ENCODE data around the gene CAMK1D.
A peak's percentile ranks its signal among the peaks of the same experiment; 100 is the strongest.

The CAMK1D gene

DNA sequence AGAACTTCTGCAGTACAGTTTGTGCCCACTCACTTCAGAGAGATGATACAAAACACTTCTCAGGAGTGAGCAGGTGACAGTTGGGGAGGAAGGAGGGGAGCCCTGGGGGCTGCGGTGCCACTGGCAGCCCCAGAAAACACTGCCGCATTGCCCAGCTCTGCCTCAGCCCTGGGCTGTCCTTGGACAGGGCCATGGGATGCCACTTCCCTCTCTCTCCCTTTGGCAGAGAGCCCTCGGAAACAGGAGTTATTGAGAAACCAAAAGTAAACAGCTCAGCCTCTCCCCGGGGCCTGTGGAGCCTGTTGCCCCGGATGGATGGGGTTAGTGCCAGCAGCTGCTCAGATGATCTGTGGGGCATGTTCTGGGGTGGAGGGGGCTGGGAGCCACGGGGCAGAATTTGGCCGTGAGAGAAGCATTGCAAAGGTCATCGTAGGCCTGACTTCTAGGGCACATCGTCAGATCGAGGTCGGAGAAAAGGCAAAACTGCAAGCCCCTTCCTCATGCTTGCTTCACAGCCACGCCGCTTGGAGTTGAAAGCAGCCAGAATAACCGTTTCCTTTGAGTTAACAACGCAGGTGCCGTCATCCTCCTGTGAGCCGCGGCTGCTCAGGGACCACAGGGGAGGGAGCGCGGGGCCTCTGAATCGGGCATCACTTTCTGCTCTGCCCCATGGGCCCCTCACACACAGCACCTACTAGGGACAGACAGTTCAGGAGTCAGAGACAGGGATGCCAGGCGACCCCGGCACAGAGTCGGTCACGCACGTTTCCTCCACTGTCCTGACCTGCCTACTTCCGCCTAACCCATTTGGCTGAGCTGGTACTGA, 256.4 kb downstream of the CAMK1D start:
- DNase-seq (ENCODE audit: low read depth in 2 of 2) = peak; percentile 25 to 27
- TF ChIP-seq CTCF (IDR thresholded peaks at IDR 0.05; ENCODE audit: low read depth, low read length) = no peak
- H3K4me3 ChIP-seq (replicated peaks in 1 of 2; ENCODE audit: low read depth in 2 of 2, low read length in 2 of 2) = no peak overlapping the region

- no peak overlapping the region for H3K4me3 ChIP-seq (replicated peaks in 1 of 2; ENCODE audit: low read depth in 2 of 2, low read length in 2 of 2)
- no peak for TF ChIP-seq CTCF (IDR thresholded peaks at IDR 0.05; ENCODE audit: low read depth, low read length)
- no peak for DNase-seq (ENCODE audit: low read depth in 2 of 2)
Measured at GRCh38 chr10:12606461-12606860, 257.1 kb downstream of the CAMK1D start.

DNA sequence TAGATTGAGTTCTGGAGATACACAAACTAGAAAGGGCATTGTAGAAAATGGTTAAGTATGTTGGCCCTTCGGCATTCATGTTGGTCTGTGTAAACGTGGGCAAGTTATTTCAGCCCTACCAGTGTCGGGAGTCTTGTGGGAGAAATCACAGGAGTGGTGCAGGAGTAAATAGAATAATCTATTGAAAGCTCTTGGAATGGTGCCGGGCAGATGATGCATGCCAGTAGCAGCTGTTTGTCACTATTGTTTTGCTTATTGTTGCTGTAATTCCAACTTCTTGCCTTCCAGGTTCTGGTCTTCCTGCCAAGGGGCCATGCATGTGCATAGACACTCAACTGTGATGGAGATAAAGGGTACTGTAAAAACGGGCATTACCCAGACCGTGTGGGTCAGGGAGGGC, 259.4 kb downstream of the CAMK1D start:
- H3K4me3 ChIP-seq (replicated peaks in 1 of 2; ENCODE audit: low read depth in 2 of 2, low read length in 2 of 2) = no peak overlapping the region
- no peak for DNase-seq (ENCODE audit: low read depth in 2 of 2)
- no peak for TF ChIP-seq CTCF (IDR thresholded peaks at IDR 0.05; ENCODE audit: low read depth, low read length)

DNA sequence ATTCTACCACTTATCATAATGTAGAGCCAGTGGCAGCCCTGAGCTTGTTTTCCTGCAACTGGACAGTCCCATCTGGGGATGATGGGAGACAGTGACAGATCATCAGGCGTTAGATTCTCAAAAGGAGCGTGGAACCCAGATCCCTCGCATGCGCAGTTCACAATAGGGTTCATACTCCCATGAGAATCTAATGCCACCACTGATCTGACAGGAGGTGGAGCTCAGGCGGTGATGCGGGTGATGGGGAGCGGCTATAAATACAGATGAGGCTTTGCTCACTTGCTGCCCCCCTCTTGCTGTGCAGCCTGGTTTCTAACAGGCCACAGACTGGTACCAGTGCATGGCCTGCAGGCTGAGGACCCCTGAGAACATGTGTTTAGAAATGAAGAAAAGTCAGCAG, 260.1 kb downstream of the CAMK1D start:
- DNase-seq (ENCODE audit: low read depth in 2 of 2) = no peak
- TF ChIP-seq CTCF (IDR thresholded peaks at IDR 0.05; ENCODE audit: low read depth, low read length) = no peak
- no peak overlapping the region for H3K4me3 ChIP-seq (replicated peaks in 1 of 2; ENCODE audit: low read depth in 2 of 2, low read length in 2 of 2)

- TF ChIP-seq CTCF (IDR thresholded peaks at IDR 0.05; ENCODE audit: low read depth, low read length) = no peak
- no peak for DNase-seq (ENCODE audit: low read depth in 2 of 2)
- no peak overlapping the region for H3K4me3 ChIP-seq (replicated peaks in 1 of 2; ENCODE audit: low read depth in 2 of 2, low read length in 2 of 2)
Measured at GRCh38 chr10:12613136-12613535, 263.8 kb downstream of the CAMK1D start.

GRCh38 chr10:12614177-12614995, 265.0 kb downstream of the CAMK1D start:
- DNase-seq (ENCODE audit: low read depth in 2 of 2) = peak in 1 of 2 donors; percentile 3
- TF ChIP-seq CTCF (IDR thresholded peaks at IDR 0.05; ENCODE audit: low read depth, low read length) = no peak
- no peak overlapping the region for H3K4me3 ChIP-seq (replicated peaks in 1 of 2; ENCODE audit: low read depth in 2 of 2, low read length in 2 of 2)
